Measurements from ENCODE around the gene ZNF853. TPM values are rescaled to one million over a fixed set of nuclear protein-coding genes. Genes with fewer than 3 reads are reported as not detected.

ZNF853 gene
- total RNA-seq, 1 donor from 2014 or later, result 7.9 TPM

Other genes with a start within 250 kb of the ZNF853 start
- gene RAC1, start 241.1 kb upstream of the ZNF853 start, total RNA-seq (ENCODE audit: unreplicated experiment), result 307 TPM
- 27.2 TPM for gene DAGLB, start 167.7 kb upstream of the ZNF853 start, total RNA-seq (ENCODE audit: unreplicated experiment)
- 105 TPM for gene KDELR2, start 131.5 kb upstream of the ZNF853 start, total RNA-seq (ENCODE audit: unreplicated experiment)
- 0.08 TPM for gene GRID2IP, start 64.1 kb upstream of the ZNF853 start, total RNA-seq (ENCODE audit: unreplicated experiment)
- 44.0 TPM for gene ZDHHC4, start 38.2 kb upstream of the ZNF853 start, total RNA-seq (ENCODE audit: unreplicated experiment)
- gene INTS15, start 25.6 kb upstream of the ZNF853 start, total RNA-seq (ENCODE audit: unreplicated experiment), result 39.6 TPM
- gene ZNF316, start 21.7 kb downstream of the ZNF853 start, total RNA-seq (ENCODE audit: unreplicated experiment), result 42.2 TPM
- gene ZNF12, start 91.3 kb downstream of the ZNF853 start, total RNA-seq (ENCODE audit: unreplicated experiment), result 30.8 TPM
- 0.51 TPM for gene RSPH10B2, start 138.5 kb downstream of the ZNF853 start, total RNA-seq (ENCODE audit: unreplicated experiment)
- 47.7 TPM for gene CCZ1B, start 210.7 kb downstream of the ZNF853 start, total RNA-seq (ENCODE audit: unreplicated experiment)